ENCODE results near the gene SH3PXD2A.

DNA sequence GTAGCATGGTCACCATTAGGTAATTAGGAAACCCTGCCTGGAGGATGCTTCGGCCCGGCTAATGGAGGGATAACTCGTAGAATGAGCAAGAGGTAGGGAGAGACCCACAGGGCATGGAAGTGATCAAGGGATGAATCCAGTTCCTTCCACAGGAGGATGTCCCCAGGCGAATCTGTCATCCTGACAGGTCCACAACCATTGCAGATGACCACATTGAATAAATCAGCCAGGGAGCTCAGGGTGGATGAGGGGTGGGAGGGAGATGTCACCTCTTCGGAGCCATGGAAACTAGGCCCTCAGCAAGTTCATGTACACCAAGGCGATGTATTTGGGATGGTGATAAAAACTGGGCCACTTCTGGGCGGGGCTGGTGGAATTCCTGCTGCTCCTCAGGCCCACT is 28.5 kb downstream of the SH3PXD2A start:
- TF ChIP-seq, protein P1, sequence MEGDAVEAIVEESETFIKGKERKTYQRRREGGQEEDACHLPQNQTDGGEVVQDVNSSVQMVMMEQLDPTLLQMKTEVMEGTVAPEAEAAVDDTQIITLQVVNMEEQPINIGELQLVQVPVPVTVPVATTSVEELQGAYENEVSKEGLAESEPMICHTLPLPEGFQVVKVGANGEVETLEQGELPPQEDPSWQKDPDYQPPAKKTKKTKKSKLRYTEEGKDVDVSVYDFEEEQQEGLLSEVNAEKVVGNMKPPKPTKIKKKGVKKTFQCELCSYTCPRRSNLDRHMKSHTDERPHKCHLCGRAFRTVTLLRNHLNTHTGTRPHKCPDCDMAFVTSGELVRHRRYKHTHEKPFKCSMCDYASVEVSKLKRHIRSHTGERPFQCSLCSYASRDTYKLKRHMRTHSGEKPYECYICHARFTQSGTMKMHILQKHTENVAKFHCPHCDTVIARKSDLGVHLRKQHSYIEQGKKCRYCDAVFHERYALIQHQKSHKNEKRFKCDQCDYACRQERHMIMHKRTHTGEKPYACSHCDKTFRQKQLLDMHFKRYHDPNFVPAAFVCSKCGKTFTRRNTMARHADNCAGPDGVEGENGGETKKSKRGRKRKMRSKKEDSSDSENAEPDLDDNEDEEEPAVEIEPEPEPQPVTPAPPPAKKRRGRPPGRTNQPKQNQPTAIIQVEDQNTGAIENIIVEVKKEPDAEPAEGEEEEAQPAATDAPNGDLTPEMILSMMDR (IDR thresholded peaks at IDR 0.05; ENCODE audit: insufficient read depth, low read depth, low read length) = no peak
- TF ChIP-seq EZH2 (IDR thresholded peaks at IDR 0.05; ENCODE audit: insufficient read depth, low read length) = no peak
